HG03378 (cell line): ENCODE results near the gene LDAH.

Experiments used
- ATAC-seq: cut with Tn5 transposase; IDR thresholded peaks from one replicate; pipeline ENCODE4 v1.9.1; 2021; ENCODE audit warnings: mild to moderate bottlenecking, moderate library complexity; ENCODE audit not compliant: unreplicated experiment

LDAH gene

DNA sequence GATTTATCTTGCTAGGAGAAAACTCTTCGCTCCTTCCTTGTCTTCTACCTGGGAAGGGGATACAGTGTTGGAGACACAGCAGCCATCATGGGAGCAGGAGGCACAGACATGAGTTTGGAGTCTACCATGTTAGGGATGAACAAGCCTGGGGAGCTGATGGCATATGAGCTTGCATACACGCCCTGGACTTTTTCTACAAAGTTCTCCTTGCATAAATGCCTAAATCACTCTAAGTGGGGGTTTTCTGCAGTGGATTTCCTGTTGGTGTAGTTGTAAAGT, 168.4 kb downstream of the LDAH start:
- no peak for ATAC-seq

DNA sequence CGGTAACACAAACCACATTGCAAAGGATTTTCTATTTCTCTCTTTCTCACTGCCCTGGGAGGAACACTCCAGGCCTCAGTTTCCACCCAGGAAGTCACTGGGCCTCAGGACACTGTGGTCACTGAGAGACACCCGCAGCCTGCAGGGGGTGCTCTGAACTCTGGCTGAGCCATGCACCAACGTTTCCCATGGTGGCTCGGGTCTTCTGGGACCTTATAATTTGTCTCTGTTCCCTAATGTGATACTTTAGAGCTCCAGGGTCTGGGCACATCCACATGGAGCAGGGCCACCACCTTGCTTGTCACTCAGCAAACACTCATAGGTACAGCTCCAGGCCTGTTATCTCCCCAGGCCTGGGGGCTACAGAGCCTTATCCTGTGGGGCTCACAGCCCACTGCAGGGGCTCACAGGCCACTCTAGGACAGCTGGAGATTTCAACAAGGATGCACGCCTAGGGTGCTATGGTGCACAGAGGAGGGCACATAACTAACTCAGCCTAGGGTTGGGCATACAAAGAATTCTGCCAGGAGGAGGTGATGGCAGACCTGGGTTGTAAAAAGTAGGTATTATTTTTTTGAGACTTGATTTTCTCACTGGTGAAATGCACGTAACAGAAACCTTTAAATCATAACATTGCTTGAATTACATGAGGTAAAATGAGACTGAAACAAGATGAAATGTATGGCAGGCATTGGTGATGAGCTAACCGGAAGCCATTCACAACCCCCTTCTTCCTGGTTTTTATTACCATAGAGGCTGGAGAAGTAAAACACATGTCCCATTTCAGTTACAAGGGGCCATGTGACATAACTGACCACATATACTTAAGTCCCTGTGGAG, 169.0 kb downstream of the LDAH start:
- ATAC-seq, result no peak

DNA sequence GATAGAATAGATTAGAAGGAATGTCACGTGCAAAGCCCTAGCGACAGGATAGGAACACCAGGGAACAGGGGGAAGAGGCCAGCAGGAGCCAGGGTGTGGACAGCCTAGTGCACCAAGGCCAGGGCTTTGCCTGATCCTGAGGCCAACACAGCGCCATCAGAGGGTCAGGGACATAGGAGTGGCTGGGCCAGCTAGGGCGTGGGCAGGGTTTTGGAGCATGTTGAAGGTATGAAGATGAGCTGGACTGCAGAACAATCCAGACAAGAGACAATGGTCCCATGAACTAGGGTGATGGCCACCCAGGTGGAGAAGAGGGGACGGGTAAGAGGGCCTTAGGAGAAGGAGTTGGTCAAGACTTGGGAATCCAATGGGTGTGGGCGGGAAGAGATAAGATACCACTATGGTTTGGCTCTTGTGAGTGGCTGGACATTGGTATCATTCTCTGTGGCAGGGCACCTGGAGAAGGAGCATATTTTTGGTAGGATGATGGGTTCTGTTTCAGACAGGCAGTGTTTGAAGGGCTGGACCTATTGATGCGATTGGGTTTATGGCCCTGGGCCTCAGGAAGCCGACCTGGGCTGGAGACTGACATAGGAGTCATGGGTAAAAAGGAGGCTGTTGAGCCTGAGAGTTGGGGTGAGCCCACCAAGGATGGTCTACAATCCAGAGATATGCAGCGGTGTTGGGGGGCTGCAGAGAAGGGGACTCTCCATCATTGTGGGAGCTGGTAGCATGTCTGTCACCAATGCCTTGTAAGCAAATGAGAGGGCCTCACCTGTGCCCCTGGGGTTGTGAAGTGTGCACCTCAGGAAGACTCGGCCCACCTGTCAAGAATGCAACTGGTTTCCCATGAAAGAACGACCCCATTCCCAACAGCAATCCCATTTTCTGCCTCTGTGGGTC, 170.0 kb downstream of the LDAH start:
- no peak for ATAC-seq

DNA sequence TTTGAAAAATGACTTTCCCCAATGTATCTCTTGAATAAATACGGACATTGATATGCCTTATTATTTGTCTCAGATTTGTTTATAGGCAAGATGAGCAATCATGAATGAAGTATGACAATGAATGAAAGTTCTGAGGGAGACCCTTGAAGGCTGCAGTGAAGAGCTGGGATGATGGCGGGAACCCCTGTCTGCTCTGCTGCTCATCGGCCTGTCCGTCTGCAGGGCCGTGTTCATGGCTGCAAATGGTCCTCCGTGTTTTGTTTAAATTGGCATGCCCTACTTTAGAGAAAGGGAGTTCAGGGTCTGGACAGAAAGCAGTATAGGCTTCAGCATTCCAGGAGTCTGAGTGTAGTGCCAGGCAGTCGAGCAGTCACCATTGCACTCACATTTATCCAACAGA, 170.8 kb downstream of the LDAH start:
- no peak for ATAC-seq

DNA sequence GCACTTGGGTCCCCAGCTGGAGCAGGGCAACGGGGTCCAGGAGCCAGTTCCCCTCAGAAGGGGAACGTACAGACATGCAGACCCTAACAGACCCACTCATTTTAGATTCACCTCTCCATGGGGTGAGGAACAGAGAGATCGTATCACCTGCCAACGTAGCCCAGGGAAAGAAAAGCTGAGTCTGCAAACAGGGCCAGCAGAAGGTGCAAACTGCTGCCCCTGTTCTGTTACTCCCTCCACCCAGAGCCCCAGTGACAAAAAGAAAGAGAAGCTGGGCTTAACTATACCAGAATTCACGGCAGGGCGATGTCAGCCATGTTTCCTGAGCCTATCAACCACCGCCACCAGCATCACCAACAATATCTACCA, 171.2 kb downstream of the LDAH start:
- ATAC-seq, result no peak

DNA sequence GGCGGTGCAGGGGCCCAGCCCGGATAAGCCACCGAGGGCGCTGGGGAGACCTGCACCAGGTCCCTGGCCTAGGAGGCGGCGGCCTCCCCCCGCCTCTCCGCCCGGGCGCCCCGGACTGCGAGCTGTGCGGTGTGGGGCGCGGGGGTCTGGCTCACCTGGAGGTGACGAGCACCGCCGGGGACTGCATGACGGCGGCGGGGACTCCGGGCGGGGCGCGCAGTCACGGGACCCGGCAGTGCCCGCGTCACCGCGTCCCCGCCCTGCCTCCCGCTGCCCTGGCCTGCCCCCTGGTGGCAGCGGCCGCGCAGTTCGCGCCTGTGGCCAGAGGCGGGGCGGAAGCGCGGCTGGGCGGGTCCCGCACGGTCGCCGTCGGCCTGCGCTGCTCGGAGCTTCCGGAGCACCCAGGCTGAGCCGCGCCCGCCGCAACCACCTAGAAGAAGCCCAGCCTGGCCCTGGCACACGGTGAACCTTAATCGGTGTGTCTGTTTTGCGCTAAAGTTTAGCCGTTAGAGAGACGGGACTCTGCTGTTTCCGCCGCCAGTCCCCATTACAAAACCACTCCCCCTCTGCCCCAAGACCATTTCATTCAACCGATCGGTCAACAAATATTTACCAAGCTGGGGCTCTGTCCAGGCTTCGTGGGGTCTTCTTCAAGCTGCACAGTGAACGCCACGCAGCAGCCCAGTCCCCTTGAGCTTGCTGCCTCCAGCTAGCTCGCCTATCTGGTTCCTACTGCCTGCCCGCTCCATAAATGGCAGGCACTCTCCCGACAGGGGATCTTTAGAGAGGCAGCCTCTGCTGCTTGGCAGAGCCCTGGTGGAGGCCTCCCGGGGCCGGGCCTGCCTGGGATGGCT, 171.8 kb downstream of the LDAH start, which contains the start of gene HS1BP3:
Gene HS1BP3 (minus strand): TSS at position 222 of the 854 bp plus-strand sequence. CDS start 35 bp downstream, at position 187.
- peak; percentile 79 for ATAC-seq

DNA sequence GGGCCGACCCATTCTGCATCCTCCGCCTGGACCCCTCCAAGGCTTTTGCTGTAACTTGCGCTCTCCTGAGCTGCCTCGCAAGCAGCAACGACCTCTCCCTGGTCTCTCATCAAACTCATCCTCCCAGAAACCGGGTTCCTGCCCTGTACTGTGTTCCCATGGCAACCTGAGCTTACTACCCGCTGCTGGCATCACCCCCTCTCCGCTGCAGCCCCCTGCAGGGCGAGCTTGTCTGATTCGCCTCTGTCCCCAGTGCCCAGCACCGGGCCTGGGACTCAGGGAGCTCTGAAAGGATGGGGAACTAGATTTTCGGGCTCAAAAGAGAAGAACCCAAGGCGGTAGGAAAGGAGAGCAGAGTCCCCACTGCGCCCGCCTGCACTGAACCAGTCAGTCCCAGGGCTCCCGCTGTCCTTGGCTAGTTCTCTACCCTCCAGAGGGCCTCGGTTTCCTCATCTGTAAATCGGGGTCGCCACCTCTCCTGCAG, 172.5 kb downstream of the LDAH start:
- ATAC-seq, result peak; percentile 10

DNA sequence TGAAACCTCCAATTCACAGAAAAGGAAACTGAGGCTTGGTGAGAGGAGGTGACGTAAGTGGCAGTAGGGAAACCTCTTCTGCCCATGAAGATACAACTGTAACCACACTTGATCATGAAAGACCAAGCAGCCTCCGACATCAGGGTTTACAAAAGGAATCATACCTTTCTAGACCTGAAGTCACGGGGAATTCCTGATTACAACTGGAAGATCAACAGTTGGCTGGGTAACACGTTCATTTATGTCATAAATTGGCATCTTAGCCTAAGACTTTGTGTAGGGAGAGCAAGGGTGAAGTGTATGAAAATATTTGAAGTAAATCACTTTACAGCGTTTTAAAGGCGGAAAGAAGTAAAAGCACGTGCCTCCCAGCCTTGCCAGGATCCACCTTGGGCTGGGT, 172.9 kb downstream of the LDAH start:
- no peak for ATAC-seq

DNA sequence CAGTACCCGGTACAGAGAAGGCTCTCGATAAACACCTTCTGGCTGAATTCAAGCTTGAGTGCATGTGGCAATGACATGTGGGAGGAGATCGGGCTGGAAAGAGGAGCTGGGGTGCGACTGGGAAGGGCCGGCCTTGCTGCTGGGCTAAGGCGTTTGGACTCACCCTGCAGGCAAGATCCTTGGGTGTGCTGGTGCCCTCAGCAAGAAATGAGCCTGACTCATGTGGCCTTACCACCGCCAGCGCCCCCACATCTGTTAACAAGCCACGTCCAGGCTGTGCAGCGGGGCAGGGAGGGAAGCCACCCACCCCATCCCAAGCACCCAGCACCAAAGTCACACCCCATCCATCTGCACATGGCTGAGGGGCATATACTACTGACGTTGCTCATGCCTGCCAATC, 173.3 kb downstream of the LDAH start:
- ATAC-seq, result no peak

DNA sequence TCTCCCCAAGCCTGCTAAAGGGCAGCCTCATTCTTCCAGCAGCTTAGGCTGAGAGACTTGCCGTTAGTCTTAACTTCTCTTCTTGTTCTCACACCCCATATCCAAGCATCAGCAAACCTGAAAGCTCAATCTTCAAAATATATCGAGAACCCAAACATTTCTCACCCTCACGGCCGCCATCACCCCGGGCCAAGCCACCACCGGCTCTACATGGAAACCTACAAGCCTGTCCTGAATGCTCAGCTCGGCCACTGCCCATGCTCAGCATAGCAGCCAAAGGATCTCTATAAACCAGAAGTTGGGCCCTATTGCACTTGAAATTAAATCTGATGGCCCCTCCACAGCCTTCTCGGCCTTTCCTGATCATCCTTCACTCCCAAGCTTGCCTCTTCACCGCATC, 174.1 kb downstream of the LDAH start:
- ATAC-seq, result no peak

DNA sequence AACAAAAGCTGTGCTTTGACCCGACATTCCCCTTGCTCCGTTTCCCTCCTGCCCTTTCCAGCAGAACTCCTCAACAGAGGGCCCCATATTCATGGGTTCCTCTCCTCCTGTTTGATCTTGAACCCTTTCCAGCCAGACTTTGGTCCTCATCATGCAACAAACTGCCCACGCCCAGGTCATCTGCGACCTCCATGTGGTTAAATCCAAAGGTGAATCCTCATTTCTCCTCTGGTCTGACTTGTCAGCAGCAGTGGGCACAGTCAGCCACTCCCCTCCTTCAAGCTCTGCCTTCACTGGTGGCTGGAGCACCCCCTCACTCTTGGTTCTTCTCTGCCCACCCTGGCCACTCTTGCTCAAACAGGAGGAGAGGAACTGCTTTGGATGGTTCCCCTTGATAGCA, 174.7 kb downstream of the LDAH start:
- ATAC-seq, result no peak

DNA sequence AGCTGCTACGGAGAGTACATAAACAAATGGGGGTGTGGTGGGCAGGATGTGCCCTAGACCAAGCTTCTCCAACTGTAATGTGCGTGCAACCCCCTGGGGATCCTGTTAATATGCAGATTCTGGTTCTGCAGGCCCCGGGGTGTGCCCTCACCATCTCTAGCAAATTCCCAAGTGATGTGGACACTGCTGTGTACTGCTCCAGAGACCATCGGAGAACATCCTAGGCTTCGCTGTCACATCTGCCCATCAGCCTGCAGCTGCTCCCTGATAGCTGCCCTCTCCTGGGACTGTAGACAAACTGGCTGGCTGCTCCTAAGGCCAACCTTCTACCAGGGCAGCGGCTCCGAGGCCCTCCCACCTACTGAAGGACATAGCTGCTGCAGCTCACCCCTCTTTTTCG, 175.2 kb downstream of the LDAH start:
- no peak for ATAC-seq

DNA sequence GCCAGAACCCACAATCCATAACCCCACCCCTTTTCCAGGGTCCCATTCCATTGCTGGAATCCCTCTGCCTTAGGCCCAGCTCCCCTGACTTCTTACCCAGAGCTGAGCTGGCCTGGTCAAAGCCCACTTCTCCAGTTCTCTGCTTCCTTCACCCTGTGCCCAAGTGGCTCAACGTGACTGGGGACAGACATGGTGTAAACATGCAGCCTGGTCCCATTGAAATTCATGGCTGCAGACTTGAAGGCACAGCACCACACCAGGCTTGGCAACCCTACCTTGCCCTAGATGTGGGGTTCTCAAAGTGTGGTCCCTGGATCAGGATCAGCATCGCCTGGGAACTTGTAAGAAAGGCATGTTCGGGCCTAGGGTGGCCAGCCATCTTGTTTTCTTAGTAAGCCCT, 175.7 kb downstream of the LDAH start:
- ATAC-seq, result no peak

DNA sequence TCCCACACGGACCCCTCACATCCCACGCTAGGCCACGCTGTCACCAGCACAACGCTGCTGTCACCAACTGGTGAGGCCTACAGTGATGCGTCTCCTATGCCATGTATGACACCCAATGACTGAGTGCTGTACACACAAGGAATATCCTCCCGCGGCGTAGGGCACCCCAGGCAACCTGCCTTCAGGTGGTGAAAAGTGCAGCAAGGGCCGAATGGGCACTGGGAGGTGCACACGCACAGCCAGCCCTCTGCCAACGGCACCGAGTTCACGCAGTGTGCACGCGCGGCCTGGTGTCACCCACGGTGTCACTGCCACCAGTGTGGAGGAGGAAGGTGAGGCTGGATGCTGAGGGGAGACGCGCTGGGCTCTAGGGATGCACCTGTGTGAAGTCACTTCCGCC, 176.5 kb downstream of the LDAH start:
- no peak for ATAC-seq

DNA sequence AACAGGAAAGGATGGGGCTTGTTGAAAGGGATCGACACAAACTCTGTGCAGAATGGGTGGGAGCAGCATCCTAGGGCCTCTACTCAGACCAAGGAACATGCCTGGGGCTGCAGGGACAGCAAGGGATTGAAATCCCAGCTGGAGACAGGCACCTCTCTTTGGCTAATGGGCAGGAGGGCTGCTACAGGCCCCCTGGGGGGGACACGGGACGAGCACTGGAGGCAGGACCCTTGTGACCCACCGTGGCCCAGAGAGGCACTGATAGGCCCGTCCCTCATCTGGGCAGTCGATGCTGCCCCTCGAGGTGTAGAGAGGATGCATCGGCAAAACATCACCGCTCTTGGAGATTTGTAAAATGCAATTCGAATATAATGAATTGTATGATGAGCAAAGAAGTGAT, 177.1 kb downstream of the LDAH start:
- no peak for ATAC-seq

DNA sequence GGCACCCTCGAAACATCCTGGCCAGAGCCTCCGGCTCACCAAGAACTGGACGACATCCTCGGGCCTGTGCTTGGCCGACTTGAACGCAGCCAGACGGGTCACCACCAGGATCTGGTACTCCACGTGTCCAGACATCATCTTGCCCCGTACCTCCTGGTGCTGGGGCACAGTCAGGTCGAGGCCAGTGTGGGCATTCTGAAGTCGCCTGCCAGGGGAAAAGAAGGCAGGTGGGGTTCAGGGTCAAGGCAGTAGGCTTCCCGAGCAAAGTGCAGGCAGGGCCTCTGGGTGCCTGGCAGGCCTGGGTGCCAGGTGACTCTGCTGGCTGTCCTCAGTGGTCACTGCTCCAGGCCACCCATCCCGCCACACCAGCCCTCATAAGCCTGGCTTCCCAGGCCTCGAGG, 177.6 kb downstream of the LDAH start:
- no peak for ATAC-seq

DNA sequence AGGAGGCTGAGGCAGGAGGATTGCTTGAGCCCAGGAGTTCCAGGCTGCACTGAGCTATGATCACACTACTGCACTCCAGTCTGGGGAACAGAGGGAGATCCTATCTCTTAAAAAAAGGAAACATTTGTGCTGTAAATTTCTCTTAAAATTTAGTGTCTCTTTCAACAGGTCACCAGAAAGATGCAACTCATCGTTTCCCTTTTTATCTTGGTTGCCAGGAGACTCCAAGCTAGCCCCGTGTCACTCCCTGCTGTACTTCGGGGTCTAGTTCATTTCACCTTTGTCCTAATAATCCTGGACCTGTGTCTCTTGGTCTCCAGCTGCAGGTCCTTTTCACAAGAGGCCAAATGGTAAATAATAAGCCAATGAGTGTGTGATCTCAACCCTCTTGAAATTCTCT, 179.1 kb downstream of the LDAH start:
- no peak for ATAC-seq

DNA sequence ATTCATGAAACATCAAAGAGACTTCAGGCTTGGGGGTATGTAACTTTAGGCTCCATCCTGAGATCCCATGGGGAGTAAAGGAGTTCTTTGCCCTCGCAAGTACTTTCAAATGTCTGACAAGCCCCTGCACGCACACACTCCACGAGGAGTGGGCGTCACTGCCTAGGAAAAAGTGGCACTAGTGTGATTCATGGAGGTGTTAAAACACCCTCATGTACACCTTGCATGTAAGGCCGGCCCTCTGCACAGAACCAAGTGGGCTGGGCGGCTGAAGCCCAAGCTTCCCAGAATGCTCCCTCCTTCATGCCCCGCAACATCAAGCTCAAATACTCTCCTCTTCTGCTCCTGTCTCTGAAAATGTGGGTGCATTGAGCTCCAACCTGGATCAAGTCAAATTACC, 179.8 kb downstream of the LDAH start:
- no peak for ATAC-seq

DNA sequence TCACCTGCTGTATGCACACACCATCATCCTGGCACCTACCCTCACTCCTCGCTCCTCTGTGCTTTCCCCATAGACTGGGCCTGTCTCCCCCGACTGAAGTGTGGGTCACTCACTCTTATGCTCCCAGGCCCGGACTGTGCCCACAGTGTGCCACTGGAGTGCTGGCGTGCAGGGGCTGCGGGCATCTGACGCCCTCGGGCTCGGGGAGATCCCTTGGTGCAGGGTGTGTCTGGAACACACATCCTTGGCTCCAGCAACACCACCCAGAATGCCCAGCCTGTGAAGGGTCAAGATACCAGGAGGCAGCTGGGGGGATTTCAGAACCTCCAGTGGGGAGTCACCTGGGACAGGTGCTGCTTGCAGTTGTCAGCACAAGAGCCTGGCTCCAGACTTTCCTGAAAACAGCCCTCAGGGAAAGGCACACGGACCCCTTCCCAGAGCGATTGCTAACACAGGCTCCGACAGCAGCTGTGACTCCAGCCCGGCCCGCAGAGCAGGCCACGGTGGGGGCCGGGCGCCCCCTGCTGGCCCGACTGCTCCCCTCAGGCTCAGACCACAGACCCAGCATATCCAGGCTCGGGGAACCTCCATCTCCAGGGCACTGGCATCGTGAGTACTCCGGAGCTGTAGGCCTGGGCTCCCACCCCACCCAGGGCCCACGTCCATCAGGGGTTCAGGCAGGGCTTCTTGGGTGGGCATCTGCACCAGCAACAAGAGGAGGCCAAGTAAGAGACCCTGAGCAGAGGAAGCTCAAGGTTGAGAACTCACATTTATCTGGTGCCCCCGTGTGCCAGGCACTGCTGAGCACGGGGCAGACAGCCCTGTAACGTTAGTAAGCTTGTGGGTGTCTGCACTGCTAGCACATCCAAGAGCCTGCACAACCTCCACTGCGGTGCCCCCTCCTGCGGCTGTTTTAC, 180.6 kb downstream of the LDAH start:
- peak; percentile 82 for ATAC-seq
